Activated T-helper 1 cell treated with anti-CD3 and anti-CD28 coated beads, Interleukin-12 subunit alpha, Interleukin-12 subunit beta, Interleukin-2, Interleukin-4 antibody, amounts not matched to agents 30 ng/mL and 10 ng/mL and 1 ng/mL, durations not matched to agents 14 hours and 24 hours and 36 hours (primary cell): ENCODE data around the gene HES2. TPM values are rescaled to one million over a fixed set of nuclear protein-coding genes. Genes with fewer than 3 reads are reported as not detected.
A peak's percentile ranks its signal among the peaks of the same experiment; 100 is the strongest.
"Not testable (repeated sequence)": the region's sequence is repeated elsewhere in the genome, so short reads cannot be mapped to it uniquely, and the experiment has no call there.

Source experiments
- DNase-seq: peaks from one replicate; pipeline ENCODE4 v3.0.0; 2021; ENCODE audit warnings: low spot score
- H3K27ac Mint-ChIP-seq: one replicate; pipeline ENCODE4 v1.8.0; 2021; ENCODE audit warnings: mild to moderate bottlenecking, mixed read lengths
- H3K27me3 Mint-ChIP-seq: one replicate; pipeline ENCODE4 v1.8.0; 2022; ENCODE audit warnings: mild to moderate bottlenecking, moderate library complexity, mixed read lengths; ENCODE audit not compliant: insufficient read depth
- H3K36me3 Mint-ChIP-seq: one replicate; pipeline ENCODE4 v1.8.0; 2021; ENCODE audit warnings: low read depth, mixed read lengths
- H3K4me1 Mint-ChIP-seq: one replicate; pipeline ENCODE4 v1.8.0; 2021; ENCODE audit warnings: low read depth, mixed read lengths
- H3K4me3 Mint-ChIP-seq: one replicate; pipeline ENCODE4 v1.8.0; 2021; ENCODE audit warnings: mild to moderate bottlenecking, moderate library complexity, mixed read lengths
- H3K9me3 Mint-ChIP-seq: one replicate; pipeline ENCODE4 v1.8.0; 2021; ENCODE audit warnings: mixed read lengths
- intact Hi-C: fragments of 100-400 bp; cut with micrococcal nuclease; formaldehyde crosslinking; loops from one replicate; pipeline ENCODE4 v1.15.1; 2024
- total RNA-seq: library from RNA; stranded (reverse); gene quantifications from 2 replicates; pipeline ENCODE4 v1.2.3, GENCODE V29; 2022

Gene HES2
- total RNA-seq, 1 donor from 2014 or later: 0.29 TPM

DNA sequence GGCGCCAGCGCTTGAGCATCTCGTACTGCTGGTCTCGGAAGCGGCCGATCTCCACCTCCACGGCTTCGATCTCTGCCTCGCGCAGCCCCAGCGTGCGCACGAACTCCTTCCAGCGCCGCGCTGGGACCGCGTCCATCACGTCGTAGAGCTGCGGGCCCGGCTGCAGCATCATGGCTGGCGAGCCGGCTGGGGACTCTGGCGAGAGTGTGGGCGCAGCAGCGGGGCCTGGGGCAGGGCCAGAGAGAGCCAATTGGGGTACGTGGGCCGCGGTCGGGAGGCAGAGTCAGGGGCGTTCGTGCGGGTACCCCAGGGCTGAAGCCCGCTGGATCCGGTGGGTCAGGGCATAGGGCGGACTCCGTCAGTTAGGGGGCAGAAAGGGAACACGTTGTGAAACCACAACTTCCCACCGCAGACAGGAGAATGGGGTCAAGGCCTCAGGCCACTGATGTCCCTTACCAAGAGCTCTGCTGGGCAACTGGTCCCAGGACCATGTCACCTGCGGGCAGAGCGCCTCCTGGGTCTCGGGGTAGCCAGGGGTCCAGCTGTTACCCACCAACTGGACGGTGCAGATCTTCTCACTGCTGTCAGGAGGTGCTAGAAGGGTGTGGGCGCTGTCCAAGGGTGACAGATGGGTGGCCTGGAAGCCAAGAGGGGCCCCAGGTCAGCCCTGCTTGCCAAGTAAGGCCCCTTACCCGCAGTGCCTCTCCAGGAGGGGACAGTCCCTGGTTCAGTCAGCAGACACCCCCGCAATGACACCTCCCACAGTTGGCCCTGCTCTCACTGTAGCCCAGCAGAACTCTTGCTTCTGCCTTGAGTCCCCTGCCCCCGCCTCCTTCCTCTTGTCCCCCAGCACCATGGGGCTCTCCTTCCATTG, 42.1 kb upstream of the HES2 start:
- DNase-seq: no peak
- Mint-ChIP-seq H3K27ac (peak overlapping the region; percentile 87), H3K9me3 (no peaks in the 10 kb centered on the region), H3K4me1 (peaks cover 45% of the 10 kb centered on the region), H3K4me3 (peak overlapping the region; percentile 57), H3K36me3 (peaks cover 36% of the 10 kb centered on the region), H3K27me3 (peaks cover 6% of the 10 kb centered on the region)
- intact Hi-C loops: loop anchor here (2.0 to 5.0 kb wide), 3 partner anchors 13 to 214 kb away; partner anchors contain the start of gene GPR153

DNA sequence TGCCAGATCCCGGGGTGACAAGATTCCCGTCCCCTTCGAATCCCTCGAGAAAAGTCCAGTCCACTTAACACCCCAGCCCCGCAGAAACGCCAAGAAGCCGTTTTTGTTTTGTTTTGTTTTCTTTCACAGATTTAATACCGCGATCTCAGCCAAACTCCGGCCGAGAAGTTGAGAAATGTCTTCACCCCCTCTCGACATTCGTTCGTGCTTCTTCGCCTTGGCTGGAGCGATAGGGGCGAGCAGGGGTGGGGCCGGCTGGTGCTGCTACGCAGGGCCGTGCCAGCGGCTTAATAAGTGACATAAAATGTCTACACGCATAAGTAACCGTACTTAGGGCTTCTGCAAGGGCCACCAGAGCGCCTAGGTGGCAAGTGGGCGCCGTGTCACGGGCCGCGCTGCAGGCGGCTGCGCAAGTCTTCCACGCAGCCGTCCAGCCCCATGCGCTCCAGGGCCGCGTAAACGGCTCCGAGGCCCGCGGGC, 41.4 kb upstream of the HES2 start:
- Mint-ChIP-seq H3K36me3 (peaks cover 37% of the 10 kb centered on the region), H3K4me1 (peaks cover 45% of the 10 kb centered on the region), H3K27me3 (peaks cover 10% of the 10 kb centered on the region), H3K4me3 (peak overlapping the region; percentile 75), H3K27ac (peak overlapping the region; percentile 84), H3K9me3 (no peaks in the 10 kb centered on the region)
- intact Hi-C loops: loop anchor here (2.0 to 5.0 kb wide), 3 partner anchors 14 to 214 kb away; partner anchors contain the start of gene GPR153
- no peak for DNase-seq

DNA sequence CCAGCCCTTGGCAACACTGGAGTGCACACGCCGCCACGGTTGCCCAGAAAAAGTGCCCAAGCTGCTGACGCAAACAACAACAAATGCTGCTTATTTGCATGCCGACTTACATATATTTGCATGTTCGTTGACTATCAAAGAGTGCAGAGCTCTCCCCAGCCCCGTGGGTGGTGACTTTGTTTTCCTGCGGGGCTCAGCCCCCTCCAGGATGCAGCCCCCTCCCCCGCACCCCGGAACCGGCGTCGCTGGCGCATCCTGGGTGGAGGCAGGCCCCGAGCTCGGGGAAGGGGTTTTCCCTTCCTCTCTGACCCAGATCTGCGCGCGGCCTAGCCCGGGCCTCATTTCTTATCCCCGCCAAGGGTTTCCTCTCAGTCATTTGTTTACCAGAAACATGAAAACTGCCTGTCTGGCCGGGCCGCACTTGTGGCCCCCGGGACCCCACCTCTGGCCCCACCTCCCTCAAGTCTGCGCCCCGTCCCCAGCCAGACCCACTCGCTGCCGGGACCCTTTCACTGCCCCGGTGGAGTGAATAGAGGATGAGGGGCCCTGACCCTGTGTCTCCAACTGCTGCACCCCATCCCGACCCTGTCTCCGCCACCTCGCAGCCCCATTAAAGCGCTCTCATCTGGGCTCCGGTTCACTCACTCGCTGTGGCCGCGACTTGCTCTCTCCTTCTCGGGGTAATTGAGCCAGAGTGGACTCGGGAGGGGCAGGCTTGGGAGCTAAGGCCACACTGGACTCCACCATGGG, 40.8 kb upstream of the HES2 start:
- H3K27me3 Mint-ChIP-seq: peaks cover 12% of the 10 kb centered on the region
- peak overlapping the region; percentile 84 for H3K27ac Mint-ChIP-seq
- DNase-seq: peak; percentile 88
- peaks cover 37% of the 10 kb centered on the region for H3K36me3 Mint-ChIP-seq
- no peaks in the 10 kb centered on the region for H3K9me3 Mint-ChIP-seq
- H3K4me1 Mint-ChIP-seq: peaks cover 45% of the 10 kb centered on the region
- intact Hi-C loops: loop anchor here (1.0 to 5.0 kb wide), 6 partner anchors 14 to 261 kb away; partner anchors contain the start of genes ACOT7, GPR153 and RPL22
- peak overlapping the region; percentile 75 for H3K4me3 Mint-ChIP-seq

DNA sequence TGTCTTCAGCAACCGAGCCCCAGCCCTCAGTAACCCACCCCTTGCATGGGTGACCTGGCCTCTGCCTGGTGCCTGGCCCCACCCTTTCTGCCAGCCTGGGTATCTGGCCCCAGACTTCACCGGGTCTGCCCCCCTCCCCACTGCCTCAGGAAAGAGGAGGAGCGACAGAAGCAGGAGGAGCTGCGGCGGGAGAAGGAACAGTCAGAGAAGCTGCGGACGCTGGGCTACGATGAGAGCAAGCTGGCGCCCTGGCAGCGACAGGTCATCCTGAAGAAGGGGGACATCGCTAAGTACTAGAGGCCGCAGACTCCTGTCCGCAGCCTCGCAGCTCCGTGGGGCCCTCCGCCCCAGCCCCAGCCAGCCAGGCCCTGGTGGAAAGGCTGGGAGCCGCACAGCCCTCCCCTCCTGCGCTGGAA, 40.1 kb upstream of the HES2 start:
- peak overlapping the region; percentile 75 for H3K4me3 Mint-ChIP-seq
- peak; percentile 53 for DNase-seq
- H3K9me3 Mint-ChIP-seq: no peaks in the 10 kb centered on the region
- intact Hi-C loops: loop anchor here (1.0 to 5.0 kb wide), 6 partner anchors 15 to 261 kb away; partner anchors contain the start of genes ACOT7, GPR153 and RPL22
- H3K27me3 Mint-ChIP-seq: peaks cover 12% of the 10 kb centered on the region
- peak overlapping the region; percentile 84 for H3K27ac Mint-ChIP-seq
- peaks cover 37% of the 10 kb centered on the region for H3K36me3 Mint-ChIP-seq
- H3K4me1 Mint-ChIP-seq: peaks cover 45% of the 10 kb centered on the region

DNA sequence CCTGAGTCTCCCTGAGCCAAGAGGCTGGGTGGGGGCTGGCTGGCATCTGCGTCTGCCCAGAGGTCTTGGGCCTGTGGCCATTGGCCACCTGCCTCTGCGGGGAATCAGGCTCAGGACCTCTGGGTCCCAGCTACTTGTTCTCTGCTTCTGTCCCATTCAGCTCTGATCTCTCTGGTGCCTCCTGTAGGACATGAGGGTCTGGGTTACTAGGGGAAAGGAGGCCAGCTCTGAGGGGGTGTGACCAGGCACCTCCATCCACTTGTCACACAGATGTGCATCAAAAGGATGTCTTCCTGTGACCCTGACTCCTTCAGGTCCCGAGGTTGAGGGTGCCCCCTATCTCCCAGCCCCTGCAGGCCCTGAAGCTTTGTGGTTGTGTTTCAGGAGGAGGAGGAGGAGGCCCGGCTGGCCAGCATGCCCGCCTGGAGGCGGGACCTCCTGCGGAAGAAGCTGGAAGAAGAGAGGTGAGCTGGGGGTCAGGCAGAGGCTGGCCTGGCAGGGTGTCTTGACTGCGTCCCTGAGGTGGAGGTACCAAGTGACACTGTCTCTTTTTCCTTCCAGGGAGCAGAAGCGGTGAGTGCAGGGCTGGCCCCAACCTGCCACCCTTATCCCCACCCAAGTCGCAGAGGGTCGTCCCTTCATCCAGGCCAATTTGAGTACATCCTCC, 37.2 kb upstream of the HES2 start:
- peaks cover 26% of the 10 kb centered on the region for H3K27me3 Mint-ChIP-seq
- H3K4me1 Mint-ChIP-seq: peaks cover 26% of the 10 kb centered on the region
- intact Hi-C loops: no loop called here
- no peak overlapping the region for H3K4me3 Mint-ChIP-seq
- H3K36me3 Mint-ChIP-seq: peaks cover 18% of the 10 kb centered on the region
- no peak overlapping the region for H3K27ac Mint-ChIP-seq
- DNase-seq: no peak
- no peaks in the 10 kb centered on the region for H3K9me3 Mint-ChIP-seq

DNA sequence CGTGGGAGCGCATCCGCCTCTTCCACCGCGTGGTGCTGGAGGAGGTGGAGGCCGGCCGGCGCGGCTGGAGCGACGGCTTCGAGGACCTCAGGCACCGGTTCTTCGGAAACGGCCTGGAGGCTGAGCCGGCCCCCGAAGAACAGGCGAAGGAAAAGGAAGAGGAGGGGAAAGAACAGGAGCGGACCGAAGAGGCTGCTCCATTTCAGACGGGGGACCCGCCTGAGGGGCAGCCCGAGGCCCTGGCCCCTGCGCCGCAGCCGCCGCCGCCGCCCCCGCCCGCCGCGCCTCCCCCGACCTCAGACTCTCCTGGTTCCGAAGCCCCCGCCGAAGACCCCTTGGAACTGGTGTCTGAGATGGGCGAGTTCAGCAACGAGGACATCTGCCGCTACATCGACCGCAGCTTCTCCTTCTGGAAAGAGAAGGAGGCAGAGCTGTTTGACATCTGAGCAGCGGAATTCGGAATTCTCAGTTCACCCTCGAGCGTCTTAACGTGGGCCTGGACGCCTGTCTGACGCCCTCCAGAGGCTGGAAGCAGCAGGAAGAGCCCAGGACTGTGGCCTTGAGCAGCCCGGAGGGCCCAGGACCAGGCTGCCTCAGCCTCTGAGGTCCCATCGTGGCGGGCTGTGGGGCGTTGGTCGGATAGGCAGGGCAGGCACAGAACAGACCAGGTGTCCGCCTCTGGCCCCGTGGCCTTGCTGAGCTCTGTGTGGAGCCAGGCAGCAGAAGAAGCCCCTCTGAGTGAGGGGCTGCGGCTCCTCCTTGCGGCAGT, 36.2 kb upstream of the HES2 start:
- intact Hi-C loops, DNase-seq, H3K9me3 Mint-ChIP-seq, H3K4me3 Mint-ChIP-seq, H3K27ac Mint-ChIP-seq: not testable (repeated sequence)
- peaks cover 24% of the 10 kb centered on the region for H3K4me1 Mint-ChIP-seq
- H3K36me3 Mint-ChIP-seq: peaks cover 12% of the 10 kb centered on the region
- H3K27me3 Mint-ChIP-seq: peaks cover 31% of the 10 kb centered on the region

DNA sequence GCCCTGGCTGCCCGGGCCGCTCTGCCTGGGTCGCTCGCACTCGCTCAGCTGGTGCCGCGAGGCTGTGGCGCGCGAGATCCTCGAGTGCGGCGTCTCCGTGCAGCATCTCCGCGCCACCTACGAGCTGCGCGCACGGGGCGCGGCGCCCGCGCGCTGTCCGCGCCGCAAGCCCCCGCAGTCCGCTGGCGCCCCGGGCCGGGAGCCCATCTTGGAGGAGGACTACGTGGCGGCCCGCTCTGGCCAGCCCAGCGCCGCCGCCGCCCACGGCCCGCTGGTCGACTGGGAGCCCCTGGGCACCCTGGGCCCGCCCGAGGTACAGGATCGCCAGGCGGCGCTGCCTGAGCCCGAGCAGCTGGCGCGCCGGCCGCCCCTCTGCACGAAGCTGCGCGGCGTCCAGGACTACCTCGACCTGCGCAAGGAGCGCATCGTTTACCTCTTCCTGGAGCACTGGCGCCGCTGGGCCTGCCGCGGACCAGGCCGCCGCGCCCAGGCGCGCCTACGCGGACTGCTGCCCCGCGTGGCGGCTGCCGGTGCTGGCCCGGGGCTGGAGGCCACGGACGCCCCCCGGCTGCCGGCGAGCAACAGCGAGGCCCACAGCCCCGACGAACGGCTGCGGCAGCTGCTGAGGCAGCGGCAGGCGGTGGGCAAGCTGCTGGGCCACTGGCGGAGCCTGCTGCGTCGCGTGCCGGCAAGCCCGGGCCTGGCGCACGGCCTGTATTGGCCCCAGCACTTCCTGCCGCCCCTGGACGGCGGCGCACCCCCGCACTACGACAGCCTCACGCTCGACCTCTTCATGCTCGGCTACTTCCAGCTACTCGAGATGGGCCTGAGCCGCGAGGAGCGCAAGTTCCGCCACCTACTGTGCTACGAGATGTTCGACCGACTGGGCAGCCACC, 35.4 kb upstream of the HES2 start:
- DNase-seq: no peak
- H3K4me1 Mint-ChIP-seq: peaks cover 16% of the 10 kb centered on the region
- no peak overlapping the region for H3K27ac Mint-ChIP-seq
- peaks cover 39% of the 10 kb centered on the region for H3K27me3 Mint-ChIP-seq
- H3K36me3 Mint-ChIP-seq: peaks cover 7% of the 10 kb centered on the region
- intact Hi-C loops: no loop called here
- no peak overlapping the region for H3K4me3 Mint-ChIP-seq
- H3K9me3 Mint-ChIP-seq: no peaks in the 10 kb centered on the region

DNA sequence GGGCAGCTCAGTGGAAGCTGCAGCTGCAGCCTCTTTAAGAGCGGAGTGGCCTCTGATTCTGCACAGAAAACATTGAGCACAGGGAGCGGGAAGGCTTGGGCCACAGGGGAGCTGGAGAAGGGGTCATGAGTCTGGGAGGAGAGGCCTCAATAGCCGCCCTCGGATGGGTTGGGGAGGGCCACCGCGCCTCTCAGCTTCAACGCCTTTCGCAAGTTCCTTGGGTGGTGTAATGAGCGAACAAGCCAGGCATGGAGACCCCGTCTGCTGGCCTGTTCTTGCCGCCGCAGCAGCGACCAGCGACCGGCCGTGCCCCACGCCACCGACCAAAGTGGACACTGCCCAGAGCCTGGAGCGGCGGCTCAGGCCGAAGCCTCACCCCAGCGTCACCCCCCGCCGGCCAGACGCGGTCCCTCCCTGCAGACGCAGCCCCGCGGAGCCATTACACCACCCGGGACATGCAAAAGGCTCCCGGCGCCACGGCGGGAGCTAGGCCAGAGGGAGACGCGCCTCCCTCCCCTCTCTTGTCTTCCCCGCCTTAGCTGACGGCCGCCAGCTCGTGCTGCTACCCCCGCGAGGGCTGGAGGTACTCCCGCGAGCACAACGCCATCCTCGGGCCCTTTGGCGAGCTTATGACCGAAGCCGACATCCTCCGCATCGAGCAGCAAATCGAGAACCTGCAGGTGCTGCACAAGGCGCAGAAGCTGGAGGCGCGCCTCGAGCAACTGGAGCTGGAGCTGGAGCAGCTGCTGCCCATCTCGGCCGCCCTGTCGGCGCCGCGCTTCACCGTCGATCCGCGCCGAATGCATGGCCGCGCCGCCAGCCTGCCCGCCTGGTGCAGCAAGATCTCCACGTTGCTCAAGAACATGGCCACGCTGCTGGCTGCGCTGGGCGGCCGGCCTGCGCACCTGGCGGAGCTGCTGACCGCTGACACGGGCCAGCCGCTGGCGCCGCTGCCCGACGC, 34.5 kb upstream of the HES2 start:
- peaks cover 47% of the 10 kb centered on the region for H3K27me3 Mint-ChIP-seq
- H3K4me3 Mint-ChIP-seq, intact Hi-C loops: not testable (repeated sequence)

DNA sequence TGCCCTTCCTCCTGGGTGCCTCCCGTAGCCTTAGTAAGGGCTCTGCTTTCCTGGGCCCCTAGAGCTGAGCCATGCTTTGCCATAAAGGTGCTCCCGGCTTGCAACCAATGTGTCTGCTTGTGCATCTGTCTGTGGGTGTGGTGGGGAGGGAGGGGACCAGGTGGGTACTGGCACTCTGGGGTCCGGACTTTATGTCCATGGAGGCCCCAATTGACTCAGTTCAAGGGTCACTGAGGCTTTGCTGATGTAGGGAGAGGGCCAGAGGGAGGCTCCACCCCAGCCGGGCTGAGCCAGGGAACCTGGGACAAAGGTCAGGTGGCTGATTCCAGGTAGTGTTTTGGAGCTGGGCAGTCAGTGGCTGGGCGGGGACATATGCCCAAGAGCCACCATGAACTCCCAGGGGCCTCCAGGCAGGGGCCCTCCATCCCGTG, 31.2 kb upstream of the HES2 start:
- H3K27me3 Mint-ChIP-seq: peaks cover 53% of the 10 kb centered on the region
- intact Hi-C loops: no loop called here
- H3K4me3 Mint-ChIP-seq: no peak overlapping the region
- peaks cover 4% of the 10 kb centered on the region for H3K36me3 Mint-ChIP-seq
- peaks cover 16% of the 10 kb centered on the region for H3K4me1 Mint-ChIP-seq
- DNase-seq: no peak
- no peaks in the 10 kb centered on the region for H3K9me3 Mint-ChIP-seq
- H3K27ac Mint-ChIP-seq: no peak overlapping the region

More for the DNA sequence above, 34.5 kb upstream of the HES2 start:
- not testable (repeated sequence) for DNase-seq, H3K9me3 Mint-ChIP-seq, H3K36me3 Mint-ChIP-seq, H3K27ac Mint-ChIP-seq
- H3K4me1 Mint-ChIP-seq: peaks cover 14% of the 10 kb centered on the region

DNA sequence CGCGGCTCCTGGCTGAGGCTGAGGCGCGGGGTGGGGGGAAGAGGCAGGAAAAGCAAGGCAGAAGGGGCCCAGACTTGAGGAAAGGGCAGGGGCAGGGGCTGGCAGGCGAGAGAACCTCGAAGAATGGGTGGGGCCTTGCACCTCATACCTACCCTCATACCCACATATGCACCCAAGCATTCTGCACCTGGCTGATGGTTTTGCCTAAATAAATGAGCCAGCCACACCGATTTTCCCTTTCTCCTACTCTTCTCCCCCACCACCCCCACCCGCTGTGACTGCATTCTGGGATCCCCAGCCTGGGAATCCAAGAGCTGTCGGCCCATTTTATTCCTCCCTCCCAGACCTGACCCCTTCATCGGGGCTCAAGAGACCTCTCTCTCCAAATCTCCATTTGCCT, 30.8 kb upstream of the HES2 start:
- H3K4me3 Mint-ChIP-seq, H3K36me3 Mint-ChIP-seq, H3K27ac Mint-ChIP-seq, intact Hi-C loops, DNase-seq, H3K9me3 Mint-ChIP-seq: not testable (repeated sequence)
- Mint-ChIP-seq H3K27me3 (peaks cover 54% of the 10 kb centered on the region), H3K4me1 (peaks cover 16% of the 10 kb centered on the region)
